NCI-H526 treated with DMSO at 0.1 percent for 48 hours (cell line): Measurements from ENCODE around the gene PALLD.
A peak's percentile ranks its signal among the peaks of the same experiment; 100 is the strongest.
"Not testable (repeated sequence)": the region's sequence is repeated elsewhere in the genome, so short reads cannot be mapped to it uniquely, and the experiment has no call there.

Source experiments
- DNase-seq: peaks from one replicate; lab custom pipeline; 2025; lab: John Stamatoyannopoulos, UW

PALLD gene

DNA sequence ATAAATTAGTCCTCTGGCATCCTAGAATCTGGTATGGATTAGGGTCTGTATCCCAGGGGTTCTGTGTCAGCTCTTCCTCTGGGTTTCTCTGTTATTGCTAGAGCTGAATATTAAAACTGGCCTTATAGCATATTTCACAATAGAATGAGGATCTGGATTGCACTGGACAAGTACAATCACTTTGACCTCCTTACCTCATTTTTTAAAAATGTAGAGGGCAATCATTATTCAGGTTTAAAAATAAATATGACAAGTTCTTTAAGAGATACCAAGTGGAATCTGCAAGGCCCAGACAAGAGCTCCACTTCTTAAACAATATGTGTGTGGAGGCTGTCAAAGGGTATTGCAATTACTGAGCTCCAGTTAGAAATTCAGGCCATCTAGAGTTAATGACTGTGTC is 1.4 kb downstream of the PALLD start:
- no peak for DNase-seq

DNA sequence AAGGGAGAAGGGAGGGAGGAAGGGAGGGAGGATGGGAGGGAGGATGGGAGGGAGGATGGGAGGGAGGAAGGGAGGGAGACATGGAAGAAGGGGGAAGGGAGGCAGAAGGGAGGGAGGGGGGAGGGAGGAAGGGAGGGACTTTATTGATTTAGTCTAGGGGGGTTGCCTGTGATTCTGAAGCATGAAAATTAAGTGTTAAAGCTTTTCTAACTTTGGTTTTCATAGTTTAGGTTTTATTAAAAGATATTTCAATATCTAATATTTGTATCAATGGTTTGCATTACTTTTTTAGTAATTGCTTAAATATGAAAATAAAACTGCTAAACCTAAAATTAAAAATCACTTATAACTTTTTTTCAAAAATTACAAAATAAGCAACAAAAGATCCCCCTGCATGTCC is 2.4 kb downstream of the PALLD start:
- no peak for DNase-seq

DNA sequence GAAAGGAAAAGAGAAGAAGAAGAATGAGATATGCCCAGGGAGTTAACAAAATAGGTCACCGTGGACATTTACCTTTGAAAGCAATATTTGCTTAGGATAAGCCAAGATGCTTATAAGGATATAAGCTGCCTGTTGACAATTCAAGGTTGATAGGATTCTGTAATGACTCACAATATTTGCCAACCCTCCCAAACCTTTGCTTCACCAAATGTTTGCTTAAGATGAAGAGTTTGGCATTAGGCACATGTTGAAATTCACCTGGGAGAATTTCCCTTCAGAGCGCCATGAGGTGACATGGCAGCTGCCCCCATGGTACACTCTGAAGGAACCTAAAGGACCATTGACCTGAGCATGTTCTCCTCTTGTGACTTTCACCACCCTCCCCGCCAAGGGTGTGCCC is 4.6 kb downstream of the PALLD start:
- DNase-seq, result no peak

DNA sequence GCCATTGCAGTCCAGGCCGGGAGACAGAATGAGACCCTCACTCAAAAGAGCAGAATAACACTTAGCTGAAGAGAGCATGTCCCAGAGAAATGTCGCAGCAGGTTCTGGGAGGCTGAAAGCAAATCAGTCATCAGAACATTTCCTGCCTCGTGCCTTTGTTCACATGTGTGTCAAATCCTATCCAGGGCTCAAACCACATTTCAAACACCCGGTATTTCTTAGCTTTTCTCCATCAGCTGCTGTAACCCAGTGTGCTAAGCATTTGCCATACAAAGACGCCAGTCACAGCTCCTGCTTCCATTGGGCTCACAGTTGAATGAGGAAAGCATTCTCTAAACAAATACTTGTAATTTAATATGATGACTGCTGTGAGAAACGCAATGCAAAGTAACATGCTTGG is 6.0 kb downstream of the PALLD start:
- DNase-seq, result no peak

DNA sequence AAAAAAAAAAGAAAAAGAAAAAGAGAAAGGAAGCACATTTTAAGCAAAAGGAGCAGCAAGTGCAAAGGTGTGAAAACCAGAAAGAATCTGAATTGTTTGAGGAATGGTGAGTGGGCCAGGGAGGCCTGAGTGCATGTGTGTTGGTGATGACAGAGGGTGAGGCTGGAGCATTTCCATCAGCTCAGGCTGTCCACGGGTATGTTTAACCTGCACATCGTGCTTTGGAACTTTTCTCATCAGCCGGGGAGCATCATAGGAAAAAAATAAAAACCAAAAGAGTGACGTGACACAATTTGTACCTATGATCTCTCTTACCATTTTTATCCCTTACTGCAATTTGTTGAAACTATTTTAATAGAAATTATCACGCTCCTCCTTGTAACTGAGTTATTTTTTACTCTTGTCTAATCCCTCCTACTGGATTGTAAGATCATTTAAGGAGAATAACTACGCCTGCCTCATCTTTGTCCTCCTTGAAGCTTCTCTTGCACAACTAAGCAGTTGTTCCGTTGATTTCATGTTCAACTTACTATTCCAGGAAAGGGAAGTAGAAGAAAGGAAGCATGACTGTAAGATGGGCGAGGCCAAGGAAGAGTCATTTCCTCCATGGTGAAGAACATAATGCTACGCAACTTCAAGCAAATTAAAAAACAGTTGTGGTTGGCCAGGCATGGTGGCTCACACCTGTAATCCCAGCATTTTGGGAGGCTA is 7.0 kb downstream of the PALLD start:
- no peak for DNase-seq

DNA sequence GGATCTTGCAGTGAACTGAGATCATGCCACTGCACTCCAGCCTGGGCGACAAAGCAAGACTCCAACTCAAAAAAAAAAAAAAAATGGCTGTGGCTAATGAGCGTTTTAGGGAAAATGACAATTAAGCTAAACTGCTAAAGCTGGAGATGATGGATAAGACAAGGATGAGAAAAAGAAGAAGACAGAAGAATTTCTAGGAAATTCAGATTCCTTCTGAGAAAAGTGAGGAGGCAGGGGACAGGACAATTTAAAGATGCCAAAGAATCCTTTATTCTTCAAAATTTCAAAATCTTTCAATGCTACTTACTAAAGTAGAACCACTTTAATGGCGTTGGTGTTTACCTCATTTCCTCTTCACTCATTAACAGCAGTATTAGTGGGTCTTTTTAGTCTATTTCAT is 7.7 kb downstream of the PALLD start:
- no peak for DNase-seq

DNA sequence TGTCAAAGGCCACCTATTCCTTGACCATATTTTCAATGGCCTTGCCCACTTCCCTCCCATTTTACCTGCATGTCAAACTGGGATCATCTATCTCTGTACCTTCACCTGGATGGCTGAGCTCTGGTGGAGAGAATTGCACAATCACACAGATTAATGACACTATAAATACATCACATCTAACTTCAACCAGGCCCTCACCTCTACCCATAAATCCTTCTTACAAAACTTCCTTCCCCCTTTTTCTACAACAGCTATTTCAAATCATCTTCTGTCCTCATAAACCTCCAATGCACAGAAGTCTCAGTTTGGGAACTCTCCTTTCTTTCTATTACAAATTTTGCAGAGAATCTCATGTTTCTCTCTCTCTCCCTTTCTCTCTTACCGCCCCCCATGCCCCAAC is 9.2 kb downstream of the PALLD start:
- DNase-seq, result no peak

DNA sequence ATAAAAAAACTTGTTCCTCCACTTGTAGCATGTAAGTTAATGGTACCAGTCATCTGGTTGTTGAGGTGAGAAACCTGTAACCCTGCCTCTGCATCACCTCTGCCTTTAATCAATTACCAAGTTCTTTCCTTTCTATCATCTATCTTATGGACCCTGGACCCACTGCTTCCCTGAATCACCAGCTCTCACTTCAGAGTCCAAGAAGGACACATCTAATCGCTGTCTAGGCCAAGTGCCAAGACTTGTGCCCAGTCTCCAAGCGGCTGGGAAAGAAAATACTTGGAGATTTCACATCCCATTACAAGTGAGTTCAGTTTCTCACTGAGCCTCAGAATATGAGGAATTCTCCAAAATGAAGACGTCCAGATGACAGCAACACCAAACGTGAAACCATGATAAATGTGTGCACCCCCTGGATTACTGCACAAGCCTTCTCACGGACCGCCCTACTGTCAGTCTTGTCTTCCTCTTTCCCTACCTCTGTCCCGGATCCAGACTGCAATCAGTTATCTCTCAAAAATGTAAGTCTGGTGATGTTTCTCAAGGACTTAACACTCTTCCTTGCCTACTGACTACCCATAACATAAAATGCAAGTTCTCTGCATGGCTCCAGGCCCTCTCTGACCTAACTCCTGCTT is 10.4 kb downstream of the PALLD start:
- DNase-seq, result no peak

DNA sequence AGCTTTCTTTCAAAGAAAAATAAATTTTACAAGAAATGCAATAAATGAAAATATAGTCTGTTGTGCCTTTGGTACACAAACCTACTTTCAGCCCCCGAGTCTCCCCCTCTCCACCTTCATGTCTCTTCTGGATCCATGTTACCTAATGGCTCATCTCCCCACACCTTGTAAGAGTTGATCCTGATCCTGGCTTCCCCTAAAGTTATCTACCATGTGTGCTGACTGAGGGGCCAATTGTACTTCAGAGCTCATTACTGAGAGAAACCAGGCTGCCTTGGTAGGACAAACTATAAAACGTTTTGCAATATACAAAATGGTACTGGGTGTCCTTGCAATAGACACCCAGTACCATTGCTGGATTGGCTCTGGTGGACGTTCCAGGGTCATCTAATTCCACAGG is 11.8 kb downstream of the PALLD start:
- DNase-seq, result no peak

DNA sequence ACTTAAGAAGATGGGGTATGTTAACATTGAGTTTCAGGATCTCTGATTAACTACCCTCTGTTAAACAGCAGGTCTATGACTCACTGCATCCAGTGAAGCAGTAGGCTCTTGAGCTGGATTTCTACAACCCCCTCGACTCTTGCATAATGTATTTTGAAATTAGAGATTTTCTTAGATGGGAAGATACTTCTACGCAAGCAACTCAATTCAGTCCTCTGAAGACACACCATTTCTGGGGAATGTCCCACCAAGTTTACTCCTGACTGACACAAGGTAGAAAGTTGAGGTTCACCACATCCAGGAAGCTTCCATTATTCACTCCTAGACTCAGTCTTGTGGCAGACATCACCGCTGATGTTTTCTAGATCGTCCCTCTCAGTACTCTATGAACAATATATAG is 12.9 kb downstream of the PALLD start:
- DNase-seq, result no peak

DNA sequence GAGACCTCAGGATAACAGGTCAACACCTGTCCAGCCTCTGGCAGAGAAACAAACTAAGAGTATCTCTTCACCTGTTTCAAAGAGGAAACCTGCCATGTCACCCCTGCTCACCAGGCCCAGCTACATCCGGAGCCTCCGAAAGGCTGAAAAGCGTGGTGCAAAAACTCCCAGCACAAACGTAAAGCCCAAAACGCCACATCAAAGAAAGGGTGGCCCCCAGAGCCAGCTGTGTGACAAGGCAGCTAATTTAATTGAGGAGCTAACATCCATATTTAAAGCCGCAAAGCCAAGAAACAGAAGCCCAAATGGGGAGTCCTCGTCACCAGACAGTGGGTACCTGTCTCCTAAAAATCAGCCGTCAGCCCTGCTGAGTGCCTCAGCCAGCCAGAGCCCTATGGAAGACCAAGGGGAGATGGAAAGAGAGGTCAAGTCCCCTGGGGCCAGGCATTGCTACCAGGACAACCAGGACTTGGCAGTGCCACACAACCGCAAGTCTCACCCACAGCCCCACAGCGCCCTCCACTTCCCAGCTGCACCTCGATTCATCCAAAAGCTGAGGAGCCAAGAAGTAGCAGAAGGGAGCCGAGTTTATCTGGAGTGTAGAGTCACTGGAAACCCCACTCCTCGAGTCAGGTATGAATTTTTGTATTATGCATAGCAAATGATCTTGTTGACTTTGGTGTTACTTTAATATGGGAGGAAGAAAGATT is 15.1 kb downstream of the PALLD start:
- no peak for DNase-seq

DNA sequence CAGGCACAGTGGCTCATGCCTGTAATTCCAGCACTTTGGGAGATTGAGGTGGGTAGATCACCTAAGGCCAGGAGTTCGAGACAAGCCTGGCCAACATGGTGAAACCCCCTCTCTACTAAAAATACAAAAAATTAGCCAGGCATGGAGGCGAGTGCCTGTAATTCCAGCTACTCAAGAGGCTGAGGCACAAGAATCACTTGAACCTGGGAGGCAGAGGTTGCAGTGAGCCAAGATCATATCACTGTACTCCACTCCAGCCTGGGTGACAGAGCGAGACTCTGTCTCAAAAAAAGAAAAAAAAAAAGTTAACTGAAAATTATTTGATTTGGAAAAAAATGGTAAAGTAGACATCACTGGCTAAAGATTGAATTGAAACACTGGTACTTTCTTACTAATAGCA is 17.0 kb downstream of the PALLD start:
- not testable (repeated sequence) for DNase-seq

DNA sequence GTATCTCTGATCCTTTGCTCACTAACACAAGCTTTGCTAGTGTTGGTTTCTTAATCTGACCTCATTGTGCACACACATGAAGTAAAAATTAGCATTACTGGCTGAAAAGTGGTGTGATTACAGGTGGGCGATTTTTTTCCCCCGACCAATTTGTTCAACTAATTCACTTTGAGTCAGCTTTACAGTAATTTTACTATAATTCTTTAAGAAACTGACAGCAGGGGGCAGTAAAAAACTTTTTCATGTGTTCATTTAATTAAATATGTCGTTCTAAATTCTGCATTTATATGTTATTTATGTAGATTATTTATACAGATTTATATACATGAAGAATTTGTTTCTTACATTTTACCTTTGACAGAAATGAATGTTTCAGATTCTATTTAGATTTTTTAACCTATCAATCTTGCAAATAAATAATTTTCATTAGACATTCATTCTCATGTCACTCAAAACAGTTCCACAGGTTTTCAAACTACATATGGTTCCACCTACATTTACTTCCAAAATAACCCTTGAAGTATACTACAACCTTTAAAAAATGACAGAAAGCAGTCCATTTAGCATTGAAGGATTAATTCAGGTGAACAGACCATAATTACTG is 17.5 kb downstream of the PALLD start:
- peak; percentile 6 for DNase-seq

DNA sequence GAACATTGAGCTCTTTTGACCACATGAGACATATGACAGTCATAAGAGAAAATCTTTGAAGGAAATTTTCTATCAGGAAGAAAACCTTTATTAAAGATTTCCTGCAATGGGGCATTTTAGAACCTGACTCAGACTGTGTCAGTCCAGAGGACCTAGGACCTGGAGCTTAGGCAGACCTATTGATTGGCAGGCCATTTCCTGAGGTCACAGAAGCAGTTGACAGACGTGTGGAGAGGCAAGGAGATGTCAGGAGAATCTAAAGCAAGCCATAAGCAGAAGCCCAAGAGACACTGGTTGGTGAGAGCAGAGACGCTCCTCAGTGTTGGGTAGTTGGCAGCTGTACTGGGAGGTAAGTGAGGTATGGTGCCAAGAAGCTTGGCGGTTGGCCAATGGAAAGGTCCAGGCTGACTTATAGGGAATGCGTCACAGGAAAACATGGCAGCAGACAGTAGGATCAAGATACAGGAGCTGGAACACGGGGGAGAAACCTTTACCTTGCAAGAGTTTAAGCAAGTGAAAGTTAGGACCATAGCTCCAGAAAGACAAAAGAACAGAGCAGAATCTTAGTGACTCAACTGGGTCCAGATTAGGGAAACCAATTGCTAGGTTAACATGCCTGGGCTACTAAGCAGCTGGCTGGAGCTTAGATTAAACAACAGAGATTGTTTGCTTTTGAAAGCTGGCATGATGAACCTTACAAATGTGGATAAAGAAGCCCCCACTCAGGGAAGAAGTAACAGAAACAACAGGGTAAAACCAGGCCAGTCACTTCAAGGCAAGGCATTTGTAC is 18.6 kb downstream of the PALLD start:
- DNase-seq, result no peak

DNA sequence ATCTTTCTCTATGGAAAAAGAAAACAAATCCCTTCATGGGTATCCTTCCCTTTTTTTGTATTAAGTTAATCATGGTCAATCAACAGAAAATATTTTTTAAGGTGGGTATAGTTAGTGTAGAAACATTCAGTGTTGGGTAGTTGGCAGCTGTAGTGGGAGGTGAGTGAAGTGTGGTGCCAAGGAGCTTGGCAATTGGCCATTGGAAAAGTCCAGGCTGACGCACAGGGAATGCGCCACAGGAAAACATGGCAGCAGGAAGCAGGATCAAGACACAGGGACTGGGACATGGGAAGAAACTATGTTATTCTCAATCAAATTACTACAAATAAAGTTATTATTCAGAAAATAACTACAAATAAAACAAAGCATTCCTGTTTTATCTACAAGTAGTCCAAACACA is 20.0 kb downstream of the PALLD start:
- no peak for DNase-seq

DNA sequence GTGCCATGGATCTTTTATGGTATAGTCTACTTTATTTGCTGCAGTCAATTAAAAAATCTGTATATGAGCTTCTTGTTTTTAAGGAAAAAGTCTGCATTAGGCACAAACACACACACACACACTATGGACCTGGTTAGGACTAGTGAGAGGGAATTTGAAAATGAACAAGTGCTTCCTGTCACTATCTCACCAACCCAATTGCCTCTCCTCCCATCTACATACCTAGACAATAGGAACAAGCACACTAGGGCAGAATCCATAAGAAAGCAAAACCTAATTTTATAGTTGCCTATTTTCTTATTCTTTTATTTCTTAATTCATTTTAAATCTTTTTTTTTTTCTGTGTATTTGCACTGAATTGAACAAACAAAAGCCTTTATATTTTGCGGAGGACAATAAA is 22.7 kb downstream of the PALLD start:
- DNase-seq, result no peak

DNA sequence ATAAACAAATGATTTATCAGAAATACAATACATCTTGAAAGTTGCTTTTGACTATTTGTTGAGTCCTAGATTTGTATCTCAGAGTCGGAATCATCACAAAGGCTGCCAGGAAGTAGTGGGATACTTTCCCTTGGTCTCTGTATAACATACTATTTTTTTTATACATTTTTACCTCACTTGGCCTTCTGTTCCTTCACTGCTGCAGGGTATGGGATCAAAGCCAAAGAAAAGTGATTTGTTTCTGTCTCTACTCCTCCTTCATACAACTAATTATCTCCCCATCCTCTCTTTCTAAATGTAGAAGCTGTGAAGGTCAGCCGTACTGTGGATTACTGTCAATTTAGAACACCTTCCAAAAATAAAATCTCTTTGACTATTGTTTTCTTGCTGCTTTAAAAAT is 24.9 kb downstream of the PALLD start:
- no peak for DNase-seq

DNA sequence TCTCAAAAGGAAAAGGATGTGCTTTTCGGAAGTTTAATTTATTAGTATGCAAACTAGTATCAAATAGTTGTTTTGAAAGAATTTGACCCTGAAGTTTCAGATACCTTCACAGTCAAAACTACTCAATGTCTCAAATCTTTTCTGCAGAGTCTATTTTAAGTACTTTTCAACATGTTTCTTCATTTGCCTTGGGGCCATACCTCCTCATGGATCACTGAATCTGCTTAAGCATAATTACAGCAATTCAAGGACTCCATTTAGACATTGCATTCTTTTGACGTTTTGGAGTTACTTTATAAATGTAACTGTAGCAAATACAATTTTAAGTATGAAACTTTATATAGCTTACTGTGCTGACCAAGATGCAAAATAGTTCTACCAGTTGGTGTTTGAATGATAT is 25.5 kb downstream of the PALLD start:
- no peak for DNase-seq

DNA sequence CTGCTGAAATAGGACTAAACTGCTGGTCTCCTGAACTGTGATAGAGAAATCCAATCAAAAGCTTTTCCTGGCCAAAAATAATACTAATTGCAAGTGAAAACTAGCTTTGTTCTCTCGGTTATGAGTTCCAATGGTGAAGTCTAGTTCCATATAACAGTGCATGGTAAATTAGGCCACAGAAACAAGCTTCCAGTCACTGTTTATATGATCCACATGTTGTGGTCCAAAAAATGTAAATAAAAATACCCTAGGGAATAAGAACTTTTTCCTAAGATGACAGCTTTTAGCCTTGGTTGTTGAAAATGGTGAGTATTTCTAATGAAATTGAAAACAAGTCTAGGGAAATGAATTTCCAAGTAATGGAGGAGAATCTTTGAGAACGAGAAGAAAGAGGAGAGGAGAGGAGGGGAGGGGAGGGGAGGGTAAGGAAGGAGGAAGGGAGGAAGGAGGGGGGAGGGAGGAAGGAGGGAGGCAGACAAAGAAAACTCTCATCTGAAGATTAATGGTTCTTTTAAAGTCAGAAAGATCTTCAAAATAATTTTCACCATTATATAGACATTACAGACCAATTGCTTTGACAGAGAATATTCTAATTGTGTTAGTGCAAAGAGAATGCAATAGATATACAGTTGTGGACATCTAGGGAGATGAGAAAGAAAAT is 26.1 kb downstream of the PALLD start:
- no peak for DNase-seq

DNA sequence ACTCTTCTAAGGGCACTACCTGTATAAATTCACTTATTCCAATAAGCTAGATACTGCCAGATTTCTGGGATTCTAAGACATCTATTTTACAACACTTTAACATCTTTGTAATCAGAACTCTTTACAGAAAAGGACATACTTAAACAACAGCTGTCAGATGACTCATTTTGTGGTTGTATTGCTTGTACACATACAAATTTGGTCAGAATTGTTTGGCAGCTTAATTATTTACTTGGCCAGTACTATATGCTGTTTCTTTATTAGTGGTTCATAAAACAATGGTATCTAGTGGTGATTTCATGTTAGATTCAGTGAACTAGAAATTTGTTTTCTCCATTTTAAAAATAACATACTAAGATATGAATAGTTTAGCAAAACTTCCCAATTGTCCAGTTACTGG is 27.2 kb downstream of the PALLD start:
- DNase-seq, result no peak

DNA sequence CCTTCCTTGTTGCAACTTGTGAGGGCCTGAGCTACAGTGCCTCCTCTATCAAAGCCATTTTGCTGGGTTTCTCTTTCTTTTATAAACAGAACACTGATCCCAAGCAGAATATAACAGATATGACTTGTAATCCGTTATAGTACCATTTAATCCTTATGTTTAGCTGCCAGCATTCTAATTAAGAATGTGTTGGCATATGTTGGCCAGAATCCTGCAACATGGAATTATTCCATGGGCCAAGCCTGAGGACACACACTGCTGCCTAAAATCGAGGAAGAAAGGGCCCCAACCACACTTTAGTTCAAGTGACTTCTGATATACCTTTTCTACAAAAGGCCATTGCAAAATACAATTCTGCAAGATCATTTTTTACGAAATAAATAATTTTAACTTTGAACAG is 28.0 kb downstream of the PALLD start:
- no peak for DNase-seq

DNA sequence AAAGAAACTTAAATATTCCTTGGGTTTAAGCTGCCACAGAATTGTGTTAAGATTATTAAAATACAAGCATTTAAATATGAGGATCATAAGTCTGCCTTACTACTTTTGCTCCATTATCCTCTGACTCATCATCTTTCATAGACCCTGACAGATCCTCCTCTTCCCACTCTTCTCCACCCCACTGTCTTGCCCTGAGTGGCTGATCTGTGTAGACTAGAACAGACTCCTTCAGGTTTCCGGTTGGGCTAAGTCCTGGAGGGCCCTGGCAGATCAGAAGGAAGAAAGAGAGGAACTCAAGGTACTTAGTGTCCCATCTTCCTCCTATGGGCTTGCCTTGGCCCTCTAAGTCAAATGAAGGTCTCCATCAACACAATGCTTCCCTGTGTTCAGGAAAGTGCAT is 30.7 kb downstream of the PALLD start:
- DNase-seq, result no peak
